ENCODE measurements around the gene TBC1D13. TPM values are rescaled to one million over a fixed set of nuclear protein-coding genes. Genes with fewer than 3 reads are reported as not detected.

TBC1D13 gene
- total RNA-seq, 1 experiment from 2014 or later: 21.6 TPM

DNA sequence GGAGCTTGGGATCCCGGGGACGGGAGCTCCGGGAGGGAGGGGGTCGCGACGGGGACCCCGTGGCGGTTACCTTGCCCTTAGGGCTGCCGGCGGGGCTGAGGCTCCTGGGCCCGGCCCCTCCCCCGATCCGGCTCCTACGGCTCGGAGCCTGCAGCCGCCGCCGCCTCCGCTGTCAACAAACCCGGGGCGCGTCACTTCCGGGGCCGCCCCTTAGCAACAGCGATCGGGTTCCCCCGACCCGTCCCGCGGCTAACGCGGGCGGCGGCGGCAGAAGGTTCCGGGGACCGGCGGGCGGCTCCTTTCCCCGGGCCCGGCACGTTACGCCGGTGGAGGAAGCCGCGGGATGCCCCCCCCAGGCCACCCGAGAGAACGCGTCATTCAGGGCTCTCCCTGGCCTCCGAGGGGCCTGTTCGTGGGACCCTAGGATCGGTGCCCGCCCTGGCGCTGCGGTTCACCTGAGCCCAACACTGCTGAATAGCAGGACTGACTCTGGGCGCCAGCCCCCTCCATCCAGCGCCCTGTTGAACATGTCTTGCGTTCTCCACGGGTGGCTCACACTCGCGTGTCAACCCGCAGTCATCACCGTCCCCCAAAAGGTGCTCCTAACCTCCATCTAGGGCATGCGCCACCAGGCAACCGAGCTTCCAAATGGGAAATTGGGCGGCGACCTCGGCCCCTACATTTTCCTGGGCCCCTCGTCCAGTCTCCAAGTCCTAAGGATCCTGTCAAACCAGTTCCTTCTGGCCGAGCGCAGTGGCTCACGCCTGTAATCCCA, 15.1 kb upstream of the TBC1D13 start, which contains the start of gene ZER1 (continued):
- TF ChIP-seq, protein P1, sequence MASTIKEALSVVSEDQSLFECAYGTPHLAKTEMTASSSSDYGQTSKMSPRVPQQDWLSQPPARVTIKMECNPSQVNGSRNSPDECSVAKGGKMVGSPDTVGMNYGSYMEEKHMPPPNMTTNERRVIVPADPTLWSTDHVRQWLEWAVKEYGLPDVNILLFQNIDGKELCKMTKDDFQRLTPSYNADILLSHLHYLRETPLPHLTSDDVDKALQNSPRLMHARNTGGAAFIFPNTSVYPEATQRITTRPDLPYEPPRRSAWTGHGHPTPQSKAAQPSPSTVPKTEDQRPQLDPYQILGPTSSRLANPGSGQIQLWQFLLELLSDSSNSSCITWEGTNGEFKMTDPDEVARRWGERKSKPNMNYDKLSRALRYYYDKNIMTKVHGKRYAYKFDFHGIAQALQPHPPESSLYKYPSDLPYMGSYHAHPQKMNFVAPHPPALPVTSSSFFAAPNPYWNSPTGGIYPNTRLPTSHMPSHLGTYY (CRISPR knock-in tag; IDR thresholded peaks at IDR 0.05): no peak
- TF ChIP-seq, protein P2, sequence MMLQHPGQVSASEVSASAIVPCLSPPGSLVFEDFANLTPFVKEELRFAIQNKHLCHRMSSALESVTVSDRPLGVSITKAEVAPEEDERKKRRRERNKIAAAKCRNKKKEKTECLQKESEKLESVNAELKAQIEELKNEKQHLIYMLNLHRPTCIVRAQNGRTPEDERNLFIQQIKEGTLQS (CRISPR knock-in tag; conservative IDR thresholded peaks at IDR 0.05): no peak
- no peak for TF ChIP-seq ZNF138 (CRISPR knock-in tag; conservative IDR thresholded peaks at IDR 0.05)
- TF ChIP-seq, protein P3, sequence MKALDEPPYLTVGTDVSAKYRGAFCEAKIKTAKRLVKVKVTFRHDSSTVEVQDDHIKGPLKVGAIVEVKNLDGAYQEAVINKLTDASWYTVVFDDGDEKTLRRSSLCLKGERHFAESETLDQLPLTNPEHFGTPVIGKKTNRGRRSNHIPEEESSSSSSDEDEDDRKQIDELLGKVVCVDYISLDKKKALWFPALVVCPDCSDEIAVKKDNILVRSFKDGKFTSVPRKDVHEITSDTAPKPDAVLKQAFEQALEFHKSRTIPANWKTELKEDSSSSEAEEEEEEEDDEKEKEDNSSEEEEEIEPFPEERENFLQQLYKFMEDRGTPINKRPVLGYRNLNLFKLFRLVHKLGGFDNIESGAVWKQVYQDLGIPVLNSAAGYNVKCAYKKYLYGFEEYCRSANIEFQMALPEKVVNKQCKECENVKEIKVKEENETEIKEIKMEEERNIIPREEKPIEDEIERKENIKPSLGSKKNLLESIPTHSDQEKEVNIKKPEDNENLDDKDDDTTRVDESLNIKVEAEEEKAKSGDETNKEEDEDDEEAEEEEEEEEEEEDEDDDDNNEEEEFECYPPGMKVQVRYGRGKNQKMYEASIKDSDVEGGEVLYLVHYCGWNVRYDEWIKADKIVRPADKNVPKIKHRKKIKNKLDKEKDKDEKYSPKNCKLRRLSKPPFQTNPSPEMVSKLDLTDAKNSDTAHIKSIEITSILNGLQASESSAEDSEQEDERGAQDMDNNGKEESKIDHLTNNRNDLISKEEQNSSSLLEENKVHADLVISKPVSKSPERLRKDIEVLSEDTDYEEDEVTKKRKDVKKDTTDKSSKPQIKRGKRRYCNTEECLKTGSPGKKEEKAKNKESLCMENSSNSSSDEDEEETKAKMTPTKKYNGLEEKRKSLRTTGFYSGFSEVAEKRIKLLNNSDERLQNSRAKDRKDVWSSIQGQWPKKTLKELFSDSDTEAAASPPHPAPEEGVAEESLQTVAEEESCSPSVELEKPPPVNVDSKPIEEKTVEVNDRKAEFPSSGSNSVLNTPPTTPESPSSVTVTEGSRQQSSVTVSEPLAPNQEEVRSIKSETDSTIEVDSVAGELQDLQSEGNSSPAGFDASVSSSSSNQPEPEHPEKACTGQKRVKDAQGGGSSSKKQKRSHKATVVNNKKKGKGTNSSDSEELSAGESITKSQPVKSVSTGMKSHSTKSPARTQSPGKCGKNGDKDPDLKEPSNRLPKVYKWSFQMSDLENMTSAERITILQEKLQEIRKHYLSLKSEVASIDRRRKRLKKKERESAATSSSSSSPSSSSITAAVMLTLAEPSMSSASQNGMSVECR (CRISPR knock-in tag; IDR thresholded peaks at IDR 0.05; ENCODE audit: borderline replicate concordance): no peak; the same call in 1 of the 2 replicates
- TF ChIP-seq, protein P4, sequence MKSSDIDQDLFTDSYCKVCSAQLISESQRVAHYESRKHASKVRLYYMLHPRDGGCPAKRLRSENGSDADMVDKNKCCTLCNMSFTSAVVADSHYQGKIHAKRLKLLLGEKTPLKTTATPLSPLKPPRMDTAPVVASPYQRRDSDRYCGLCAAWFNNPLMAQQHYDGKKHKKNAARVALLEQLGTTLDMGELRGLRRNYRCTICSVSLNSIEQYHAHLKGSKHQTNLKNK (CRISPR knock-in tag; IDR thresholded peaks at IDR 0.05): no peak
- TF ChIP-seq, protein P5, sequence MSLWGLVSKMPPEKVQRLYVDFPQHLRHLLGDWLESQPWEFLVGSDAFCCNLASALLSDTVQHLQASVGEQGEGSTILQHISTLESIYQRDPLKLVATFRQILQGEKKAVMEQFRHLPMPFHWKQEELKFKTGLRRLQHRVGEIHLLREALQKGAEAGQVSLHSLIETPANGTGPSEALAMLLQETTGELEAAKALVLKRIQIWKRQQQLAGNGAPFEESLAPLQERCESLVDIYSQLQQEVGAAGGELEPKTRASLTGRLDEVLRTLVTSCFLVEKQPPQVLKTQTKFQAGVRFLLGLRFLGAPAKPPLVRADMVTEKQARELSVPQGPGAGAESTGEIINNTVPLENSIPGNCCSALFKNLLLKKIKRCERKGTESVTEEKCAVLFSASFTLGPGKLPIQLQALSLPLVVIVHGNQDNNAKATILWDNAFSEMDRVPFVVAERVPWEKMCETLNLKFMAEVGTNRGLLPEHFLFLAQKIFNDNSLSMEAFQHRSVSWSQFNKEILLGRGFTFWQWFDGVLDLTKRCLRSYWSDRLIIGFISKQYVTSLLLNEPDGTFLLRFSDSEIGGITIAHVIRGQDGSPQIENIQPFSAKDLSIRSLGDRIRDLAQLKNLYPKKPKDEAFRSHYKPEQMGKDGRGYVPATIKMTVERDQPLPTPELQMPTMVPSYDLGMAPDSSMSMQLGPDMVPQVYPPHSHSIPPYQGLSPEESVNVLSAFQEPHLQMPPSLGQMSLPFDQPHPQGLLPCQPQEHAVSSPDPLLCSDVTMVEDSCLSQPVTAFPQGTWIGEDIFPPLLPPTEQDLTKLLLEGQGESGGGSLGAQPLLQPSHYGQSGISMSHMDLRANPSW (CRISPR knock-in tag; conservative IDR thresholded peaks at IDR 0.05; ENCODE audit: low read depth): no peak
- TF ChIP-seq ZNF671 (CRISPR knock-in tag; IDR thresholded peaks at IDR 0.05): no peak
- TF ChIP-seq, protein P6, sequence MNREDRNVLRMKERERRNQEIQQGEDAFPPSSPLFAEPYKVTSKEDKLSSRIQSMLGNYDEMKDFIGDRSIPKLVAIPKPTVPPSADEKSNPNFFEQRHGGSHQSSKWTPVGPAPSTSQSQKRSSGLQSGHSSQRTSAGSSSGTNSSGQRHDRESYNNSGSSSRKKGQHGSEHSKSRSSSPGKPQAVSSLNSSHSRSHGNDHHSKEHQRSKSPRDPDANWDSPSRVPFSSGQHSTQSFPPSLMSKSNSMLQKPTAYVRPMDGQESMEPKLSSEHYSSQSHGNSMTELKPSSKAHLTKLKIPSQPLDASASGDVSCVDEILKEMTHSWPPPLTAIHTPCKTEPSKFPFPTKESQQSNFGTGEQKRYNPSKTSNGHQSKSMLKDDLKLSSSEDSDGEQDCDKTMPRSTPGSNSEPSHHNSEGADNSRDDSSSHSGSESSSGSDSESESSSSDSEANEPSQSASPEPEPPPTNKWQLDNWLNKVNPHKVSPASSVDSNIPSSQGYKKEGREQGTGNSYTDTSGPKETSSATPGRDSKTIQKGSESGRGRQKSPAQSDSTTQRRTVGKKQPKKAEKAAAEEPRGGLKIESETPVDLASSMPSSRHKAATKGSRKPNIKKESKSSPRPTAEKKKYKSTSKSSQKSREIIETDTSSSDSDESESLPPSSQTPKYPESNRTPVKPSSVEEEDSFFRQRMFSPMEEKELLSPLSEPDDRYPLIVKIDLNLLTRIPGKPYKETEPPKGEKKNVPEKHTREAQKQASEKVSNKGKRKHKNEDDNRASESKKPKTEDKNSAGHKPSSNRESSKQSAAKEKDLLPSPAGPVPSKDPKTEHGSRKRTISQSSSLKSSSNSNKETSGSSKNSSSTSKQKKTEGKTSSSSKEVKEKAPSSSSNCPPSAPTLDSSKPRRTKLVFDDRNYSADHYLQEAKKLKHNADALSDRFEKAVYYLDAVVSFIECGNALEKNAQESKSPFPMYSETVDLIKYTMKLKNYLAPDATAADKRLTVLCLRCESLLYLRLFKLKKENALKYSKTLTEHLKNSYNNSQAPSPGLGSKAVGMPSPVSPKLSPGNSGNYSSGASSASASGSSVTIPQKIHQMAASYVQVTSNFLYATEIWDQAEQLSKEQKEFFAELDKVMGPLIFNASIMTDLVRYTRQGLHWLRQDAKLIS (CRISPR knock-in tag; IDR thresholded peaks at IDR 0.05; ENCODE audit: borderline replicate concordance): no peak
- TF ChIP-seq NR2C2 (CRISPR knock-in tag; IDR thresholded peaks at IDR 0.05): no peak
- no peak for TF ChIP-seq ZNF423 (CRISPR knock-in tag; IDR thresholded peaks at IDR 0.05)
- TF ChIP-seq, protein P7, sequence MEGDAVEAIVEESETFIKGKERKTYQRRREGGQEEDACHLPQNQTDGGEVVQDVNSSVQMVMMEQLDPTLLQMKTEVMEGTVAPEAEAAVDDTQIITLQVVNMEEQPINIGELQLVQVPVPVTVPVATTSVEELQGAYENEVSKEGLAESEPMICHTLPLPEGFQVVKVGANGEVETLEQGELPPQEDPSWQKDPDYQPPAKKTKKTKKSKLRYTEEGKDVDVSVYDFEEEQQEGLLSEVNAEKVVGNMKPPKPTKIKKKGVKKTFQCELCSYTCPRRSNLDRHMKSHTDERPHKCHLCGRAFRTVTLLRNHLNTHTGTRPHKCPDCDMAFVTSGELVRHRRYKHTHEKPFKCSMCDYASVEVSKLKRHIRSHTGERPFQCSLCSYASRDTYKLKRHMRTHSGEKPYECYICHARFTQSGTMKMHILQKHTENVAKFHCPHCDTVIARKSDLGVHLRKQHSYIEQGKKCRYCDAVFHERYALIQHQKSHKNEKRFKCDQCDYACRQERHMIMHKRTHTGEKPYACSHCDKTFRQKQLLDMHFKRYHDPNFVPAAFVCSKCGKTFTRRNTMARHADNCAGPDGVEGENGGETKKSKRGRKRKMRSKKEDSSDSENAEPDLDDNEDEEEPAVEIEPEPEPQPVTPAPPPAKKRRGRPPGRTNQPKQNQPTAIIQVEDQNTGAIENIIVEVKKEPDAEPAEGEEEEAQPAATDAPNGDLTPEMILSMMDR (IDR thresholded peaks at IDR 0.05): no peak
- no peak for TF ChIP-seq JAZF1 (CRISPR knock-in tag; IDR thresholded peaks at IDR 0.05)
- TF ChIP-seq, protein P8, sequence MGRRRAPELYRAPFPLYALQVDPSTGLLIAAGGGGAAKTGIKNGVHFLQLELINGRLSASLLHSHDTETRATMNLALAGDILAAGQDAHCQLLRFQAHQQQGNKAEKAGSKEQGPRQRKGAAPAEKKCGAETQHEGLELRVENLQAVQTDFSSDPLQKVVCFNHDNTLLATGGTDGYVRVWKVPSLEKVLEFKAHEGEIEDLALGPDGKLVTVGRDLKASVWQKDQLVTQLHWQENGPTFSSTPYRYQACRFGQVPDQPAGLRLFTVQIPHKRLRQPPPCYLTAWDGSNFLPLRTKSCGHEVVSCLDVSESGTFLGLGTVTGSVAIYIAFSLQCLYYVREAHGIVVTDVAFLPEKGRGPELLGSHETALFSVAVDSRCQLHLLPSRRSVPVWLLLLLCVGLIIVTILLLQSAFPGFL (CRISPR knock-in tag; IDR thresholded peaks at IDR 0.05; ENCODE audit: borderline replicate concordance): no peak
- TF ChIP-seq, protein P9, sequence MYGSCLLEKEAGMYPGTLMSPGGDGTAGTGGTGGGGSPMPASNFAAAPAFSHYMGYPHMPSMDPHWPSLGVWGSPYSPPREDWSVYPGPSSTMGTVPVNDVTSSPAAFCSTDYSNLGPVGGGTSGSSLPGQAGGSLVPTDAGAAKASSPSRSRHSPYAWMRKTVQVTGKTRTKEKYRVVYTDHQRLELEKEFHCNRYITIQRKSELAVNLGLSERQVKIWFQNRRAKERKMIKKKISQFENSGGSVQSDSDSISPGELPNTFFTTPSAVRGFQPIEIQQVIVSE (CRISPR knock-in tag; IDR thresholded peaks at IDR 0.05; ENCODE audit: borderline replicate concordance): no peak
- TF ChIP-seq ESRRA (CRISPR knock-in tag; IDR thresholded peaks at IDR 0.05; ENCODE audit: borderline replicate concordance): no peak
- TF ChIP-seq, protein P10, sequence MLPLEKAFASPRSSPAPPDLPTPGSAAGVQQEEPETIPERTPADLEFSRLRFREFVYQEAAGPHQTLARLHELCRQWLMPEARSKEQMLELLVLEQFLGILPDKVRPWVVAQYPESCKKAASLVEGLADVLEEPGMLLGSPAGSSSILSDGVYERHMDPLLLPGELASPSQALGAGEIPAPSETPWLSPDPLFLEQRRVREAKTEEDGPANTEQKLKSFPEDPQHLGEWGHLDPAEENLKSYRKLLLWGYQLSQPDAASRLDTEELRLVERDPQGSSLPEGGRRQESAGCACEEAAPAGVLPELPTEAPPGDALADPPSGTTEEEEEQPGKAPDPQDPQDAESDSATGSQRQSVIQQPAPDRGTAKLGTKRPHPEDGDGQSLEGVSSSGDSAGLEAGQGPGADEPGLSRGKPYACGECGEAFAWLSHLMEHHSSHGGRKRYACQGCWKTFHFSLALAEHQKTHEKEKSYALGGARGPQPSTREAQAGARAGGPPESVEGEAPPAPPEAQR (CRISPR knock-in tag; IDR thresholded peaks at IDR 0.05): no peak
- TF ChIP-seq, protein P11, sequence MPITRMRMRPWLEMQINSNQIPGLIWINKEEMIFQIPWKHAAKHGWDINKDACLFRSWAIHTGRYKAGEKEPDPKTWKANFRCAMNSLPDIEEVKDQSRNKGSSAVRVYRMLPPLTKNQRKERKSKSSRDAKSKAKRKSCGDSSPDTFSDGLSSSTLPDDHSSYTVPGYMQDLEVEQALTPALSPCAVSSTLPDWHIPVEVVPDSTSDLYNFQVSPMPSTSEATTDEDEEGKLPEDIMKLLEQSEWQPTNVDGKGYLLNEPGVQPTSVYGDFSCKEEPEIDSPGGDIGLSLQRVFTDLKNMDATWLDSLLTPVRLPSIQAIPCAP (CRISPR knock-in tag; IDR thresholded peaks at IDR 0.05): peak; percentile 56; the same call in 1 of the 2 replicates

Measured in WTC11 (cell line).